ENCODE measurements around the gene RAB33B.
A peak's percentile ranks its signal among the peaks of the same experiment; 100 is the strongest.

- TF ChIP-seq CTCF (IDR thresholded peaks at IDR 0.05 in 2 of 3, conservative IDR thresholded peaks at IDR 0.05 in 1 of 3; ENCODE audit: control insufficient read depth in 2 of 3, extremely low read depth in 1 of 3, insufficient read depth in 1 of 3, low read depth in 3 of 3, low read length in 3 of 3) (peak in 1 of 3 experiments; percentile 0; a peak in 1 of 6 replicates), PKNOX1 (IDR thresholded peaks at IDR 0.05) (peak; percentile 87), POLR2AphosphoS5 (IDR thresholded peaks at IDR 0.05; ENCODE audit: low read length) (peak; percentile 65; the same call in 1 of the 2 replicates), RFX5 (IDR thresholded peaks at IDR 0.05; ENCODE audit: low read depth, low read length) (no peak), POLR2A (IDR thresholded peaks at IDR 0.05; ENCODE audit: low read depth, low read length) (peak; percentile 91), TAF1 (IDR thresholded peaks at IDR 0.05; ENCODE audit: borderline replicate concordance, low read depth, low read length) (peak; percentile 34; the same call in 1 of the 2 replicates), SP1 (IDR thresholded peaks at IDR 0.05; ENCODE audit: low read depth, low read length) (no peak), CEBPB (IDR thresholded peaks at IDR 0.05; ENCODE audit: borderline replicate concordance in 1 of 2, low read depth in 2 of 2, low read length in 2 of 2) (no peak; a peak in 1 of 4 replicates), NR2F1 (conservative IDR thresholded peaks at IDR 0.05) (peak; percentile 62; the same call in 1 of the 2 replicates), MYC (IDR thresholded peaks at IDR 0.05; ENCODE audit: insufficient read depth, insufficient read length, insufficient replicate concordance, low read length, severe bottlenecking) (no peak), YY1 (IDR thresholded peaks at IDR 0.05; ENCODE audit: low read depth, low read length) (peak; percentile 10; the same call in 1 of the 2 replicates), ZNF384 (IDR thresholded peaks at IDR 0.05; ENCODE audit: borderline replicate concordance, low read depth, low read length) (no peak; the same call in 1 of the 2 replicates), ESRRA (IDR thresholded peaks at IDR 0.05; ENCODE audit: low read length) (no peak; the same call in 1 of the 2 replicates), POLR2AphosphoS2 (IDR thresholded peaks at IDR 0.05; ENCODE audit: low read depth, low read length) (peak; percentile 66; the same call in 1 of the 2 replicates)
Observed at GRCh38 chr4:139453371-139454110, 380 bp upstream of the RAB33B start.

All from GM12878 (cell line).